Prostate gland (tissue), 2 donors: Measurements from ENCODE around the gene ACE. TPM values are rescaled to one million over a fixed set of nuclear protein-coding genes. Genes with fewer than 3 reads are reported as not detected.
A peak's percentile ranks its signal among the peaks of the same experiment; 100 is the strongest.

Source experiments
- DNase-seq: peaks from one replicate; pipeline ENCODE4 v3.0.0-alpha.2; 2019; ENCODE audit warnings: low spot score
- H3K27ac ChIP-seq, 2 donors: fragments of 200-600 bp; sonication (generic); 2 replicates each; pipeline ENCODE4 v1.5.1; 2017 to 2019
- H3K27me3 ChIP-seq: fragments of 200-600 bp; sonication (generic); replicated peaks from 2 replicates; pipeline ENCODE4 v1.5.1; 2019; ENCODE audit not compliant: insufficient read depth
- H3K36me3 ChIP-seq, 2 donors: fragments of 200-600 bp; sonication (generic); 1 replicate in 1 of 2; 2 replicates in 1 of 2; pipeline versions ENCODE4 v1.5.1 to v1.8.1; 2017 to 2019
- H3K4me1 ChIP-seq: fragments of 200-600 bp; sonication (generic); replicated peaks from 2 replicates; pipeline ENCODE4 v1.5.1; 2019
- H3K4me3 ChIP-seq, 2 donors: fragments of 200-600 bp; sonication (generic); 2 replicates each; pipeline ENCODE4 v1.5.1; 2017 to 2019
- H3K9me3 ChIP-seq: fragments of 200-600 bp; sonication (generic); 2 replicates; pipeline ENCODE4 v1.5.1; 2017
- CTCF ChIP-seq, 4 experiments: fragments of 200-600 bp in 2 of 4; fragments of 450-650 bp in 2 of 4; sonication (generic) in 2 of 4; IDR thresholded peaks; 1 replicate in 3 of 4; 2 replicates in 1 of 4; pipeline ENCODE4 v1.5.1; 2016 to 2019; ENCODE audit warnings: antibody characterized with exemption in 4 of 4, mild to moderate bottlenecking in 2 of 4, moderate library complexity in 2 of 4
- POLR2A ChIP-seq: fragments of 450-650 bp; IDR thresholded peaks from one replicate; pipeline ENCODE4 v1.6.1; 2016; ENCODE audit warnings: antibody characterized with exemption, mild to moderate bottlenecking
- POLR2AphosphoS5 ChIP-seq: sonication (generic); formaldehyde crosslinking; IDR thresholded peaks from one replicate; pipeline ENCODE4 v1.6.1; 2017; ENCODE audit warnings: antibody characterized with exemption
- WGBS: methylation state at CpG from one replicate; pipeline ENCODE4 v1.1.5; 2018; 5-methylcytosine and 5-hydroxymethylcytosine counted together
- intact Hi-C: fragments of 100-400 bp; cut with DNase I; formaldehyde crosslinking; loops from one replicate; pipeline ENCODE4 v1.14.2; 2022
- total RNA-seq, 2 donors: library from RNA; depleted of rRNA; stranded (reverse); fragments of >200 nt; gene quantifications; one replicate each; pipeline ENCODE4 v1.1.0, GENCODE V29; 2016

The ACE gene
- total RNA-seq, 2 donors from 2014 or later = 42.8 to 54.6 TPM

GRCh38 chr17:63436523-63437110 lies 40.2 kb upstream of the ACE start:
- H3K27ac ChIP-seq = peak overlapping the region; percentile 72 to 90
- H3K36me3 ChIP-seq = no peaks in the 10 kb centered on the region
- H3K4me1 ChIP-seq = peaks cover 39% of the 10 kb centered on the region
- no peak overlapping the region for H3K4me3 ChIP-seq
- DNase-seq = no peak
- H3K9me3 ChIP-seq = no peaks in the 10 kb centered on the region
- no peaks in the 10 kb centered on the region for H3K27me3 ChIP-seq
- TF ChIP-seq POLR2AphosphoS5 (no peak), POLR2A (no peak), CTCF (IDR thresholded peaks at IDR 0.05) (no peak)
- intact Hi-C loops = no loop called here
- 86% methylated on average over 17 of the region's 17 CpGs for WGBS

GRCh38 chr17:63437287-63438091 lies 39.4 kb upstream of the ACE start:
- WGBS = 78% methylated on average over 49 of the region's 55 CpGs
- peaks cover 34% of the 10 kb centered on the region for H3K4me1 ChIP-seq
- intact Hi-C loops = no loop called here
- H3K27ac ChIP-seq = peak overlapping the region in 1 of 2 donors; percentile 90
- no peak overlapping the region for H3K4me3 ChIP-seq
- DNase-seq = no peak
- no peaks in the 10 kb centered on the region for H3K36me3 ChIP-seq
- TF ChIP-seq POLR2A (no peak), POLR2AphosphoS5 (no peak), CTCF (IDR thresholded peaks at IDR 0.05) (no peak)
- no peaks in the 10 kb centered on the region for H3K9me3 ChIP-seq
- H3K27me3 ChIP-seq = no peaks in the 10 kb centered on the region

- 62% methylated on average over 43 of the region's 46 CpGs for WGBS
- Histone ChIP-seq H3K27me3 (no peaks in the 10 kb centered on the region), H3K4me1 (peaks cover 28% of the 10 kb centered on the region), H3K9me3 (no peaks in the 10 kb centered on the region), H3K27ac (peak overlapping the region in 1 of 2 donors; percentile 21), H3K4me3 (no peak overlapping the region), H3K36me3 (no peaks in the 10 kb centered on the region)
- TF ChIP-seq POLR2A = no peak
- TF ChIP-seq CTCF (IDR thresholded peaks at IDR 0.05) = no peak
- TF ChIP-seq POLR2AphosphoS5 = no peak
- intact Hi-C loops = no loop called here
- DNase-seq = no peak
These were observed 38.5 kb upstream of the ACE start for GRCh38 chr17:63438092-63439051.

DNA sequence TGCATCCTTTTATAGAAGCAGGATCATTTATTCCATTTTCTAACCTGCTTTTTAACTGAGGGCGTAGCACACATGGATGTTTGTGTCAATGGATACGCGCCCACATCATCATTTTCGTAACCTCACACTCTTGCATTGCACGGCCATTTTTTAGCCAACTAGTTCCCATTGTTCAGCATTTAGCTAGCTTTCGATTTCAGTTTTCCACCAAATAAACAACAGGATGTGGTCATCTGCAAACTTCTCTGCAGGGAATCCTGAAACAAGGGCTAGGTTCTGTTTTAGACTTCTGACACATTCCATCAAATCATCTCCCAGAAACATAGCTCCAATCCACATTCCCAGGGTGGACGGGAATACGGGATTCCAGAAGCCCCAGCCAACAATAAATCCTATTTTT lies 37.2 kb upstream of the ACE start:
- WGBS = 71% methylated on average over 8 of the region's 8 CpGs
- no peak for TF ChIP-seq POLR2A
- TF ChIP-seq CTCF (IDR thresholded peaks at IDR 0.05) = no peak
- TF ChIP-seq POLR2AphosphoS5 = no peak
- no peak for DNase-seq
- Histone ChIP-seq H3K36me3 (no peaks in the 10 kb centered on the region), H3K4me3 (no peak overlapping the region), H3K4me1 (peaks cover 23% of the 10 kb centered on the region), H3K9me3 (no peaks in the 10 kb centered on the region), H3K27ac (peak overlapping the region; percentile 14 to 41), H3K27me3 (no peaks in the 10 kb centered on the region)
- intact Hi-C loops = no loop called here
